ENCODE results near the gene HLCS. TPM values are rescaled to one million over a fixed set of nuclear protein-coding genes. Genes with fewer than 3 reads are reported as not detected.

HLCS gene
- total and polyA plus RNA-seq, 10 of the 15 experiments (the other 5 are each of a cell fraction or from before 2014, with no cell fraction given): 1.5 to 12.7 (median 9.6) TPM

- RAD21 ChIA-PET (ENCODE audit: unreplicated experiment): no interaction called here
- no peaks in the 10 kb centered on the region for H3K27me3 ChIP-seq (replicated peaks in 1 of 2; ENCODE audit: control insufficient read depth in 2 of 2, insufficient read depth in 2 of 2, low read length in 1 of 2)
- in situ Hi-C loops (cut with MboI) (no loop called here), intact Hi-C loops (cut with micrococcal nuclease; ENCODE audit: unreplicated experiment) (no loop called here)
- H4K20me1 ChIP-seq (ENCODE audit: control insufficient read depth, insufficient read depth): no peaks in the 10 kb centered on the region
- no peaks in the 10 kb centered on the region for H3K36me3 ChIP-seq (ENCODE audit: control insufficient read depth in 2 of 2, insufficient read depth in 2 of 2, low read length in 1 of 2)
- no peak overlapping the region for H3K4me2 ChIP-seq (ENCODE audit: control insufficient read depth, insufficient read depth)
- SMC1A ChIA-PET (ENCODE audit: uncharacterized antibody, unreplicated experiment): no interaction called here
- POLR2A ChIA-PET: interaction anchor here (0.8 kb wide), 1 partner anchor 23 kb away, joined by 3 read pairs; no protein-coding TSS in a partner anchor
- H3K4me1 ChIP-seq (ENCODE audit: control insufficient read depth, insufficient read depth, low read length): no peaks in the 10 kb centered on the region
- H3K9ac ChIP-seq (ENCODE audit: control insufficient read depth, insufficient read depth, low read length): no peak overlapping the region
- DNase-seq (ENCODE audit: low read depth, low spot score): no peak
- no peak overlapping the region for H3K27ac ChIP-seq (ENCODE audit: control insufficient read depth, insufficient read depth)
- 58% methylated on average over 2 of the region's 2 CpGs for WGBS (ENCODE audit: insufficient coverage, insufficient replicate concordance, low lambda C conversion rate, missing lambda C conversion rate)
- no peaks in the 10 kb centered on the region for H3K79me2 ChIP-seq (ENCODE audit: control insufficient read depth, insufficient read depth, low read length)
- no TSS peak for BruUV-seq (replicated peaks)
- no peak for TF ChIP-seq CHD4 (IDR thresholded peaks at IDR 0.05)
- no peak for TF ChIP-seq ATF3 (IDR thresholded peaks at IDR 0.05; ENCODE audit: borderline replicate concordance, extremely low read depth, low read depth, low read length)
- no peak for TF ChIP-seq SRF (IDR thresholded peaks at IDR 0.05; ENCODE audit: low read depth in 2 of 2, low read length in 2 of 2)
- no peak for TF ChIP-seq JUND (IDR thresholded peaks at IDR 0.05; ENCODE audit: low read depth, low read length)
- TF ChIP-seq RAD51 (IDR thresholded peaks at IDR 0.05): no peak
- no peak for TF ChIP-seq MTA3 (IDR thresholded peaks at IDR 0.05; ENCODE audit: borderline replicate concordance, low read length)
- TF ChIP-seq IKZF1 (conservative IDR thresholded peaks at IDR 0.05): no peak
- TF ChIP-seq CBFB (IDR thresholded peaks at IDR 0.05; ENCODE audit: low read depth): no peak
- no peak for TF ChIP-seq EED (IDR thresholded peaks at IDR 0.05; ENCODE audit: low read depth)
- no peak for TF ChIP-seq NRF1 (conservative IDR thresholded peaks at IDR 0.05; ENCODE audit: low read depth, low read length)
- TF ChIP-seq RB1 (IDR thresholded peaks at IDR 0.05; ENCODE audit: borderline replicate concordance): no peak
- TF ChIP-seq TCF7 (IDR thresholded peaks at IDR 0.05; ENCODE audit: borderline replicate concordance): no peak
- no peak for TF ChIP-seq BCLAF1 (IDR thresholded peaks at IDR 0.05)
- H2AFZ ChIP-seq (ENCODE audit: control insufficient read depth, low read depth, low read length): no peak overlapping the region
- no peak for ATAC-seq
- CTCF ChIA-PET: interaction anchor here (1.5 kb wide), 1 partner anchor 25 kb away, joined by 3 read pairs; no protein-coding TSS in a partner anchor
- FAIRE-seq: no peak
- H3K9me3 ChIP-seq (replicated peaks; ENCODE audit: control insufficient read depth, insufficient read depth, low read length): no peaks in the 10 kb centered on the region
- H3K4me3 ChIP-seq: no peak overlapping the region
Measured at GRCh38 chr21:36785615-36786014, 180.9 kb downstream of the HLCS start.

Data from GM12878 (cell line).